Measurements from ENCODE around the gene RABL6.
"Not testable (repeated sequence)": the region's sequence is repeated elsewhere in the genome, so short reads cannot be mapped to it uniquely, and the experiment has no call there.

RABL6 gene

DNA sequence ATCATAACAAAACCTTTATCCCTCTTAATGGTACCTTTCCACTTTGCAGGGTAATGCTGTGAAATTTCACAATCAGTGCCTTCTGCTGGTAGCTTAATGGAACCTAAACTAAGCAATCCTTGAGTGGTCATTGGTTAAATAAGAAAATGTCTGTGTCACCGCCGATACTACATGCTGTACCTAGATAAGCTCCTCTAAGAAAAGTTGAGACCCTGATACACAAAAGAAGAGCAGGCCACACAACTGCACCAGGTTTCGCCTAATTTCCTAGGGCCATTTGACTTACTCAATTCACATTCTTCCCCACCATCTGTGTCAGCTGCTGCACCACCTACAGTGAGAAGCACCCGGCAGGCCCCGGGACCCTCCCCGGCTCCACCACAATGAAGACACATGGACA, 67.4 kb downstream of the RABL6 start:
- DNase-seq = no peak

DNA sequence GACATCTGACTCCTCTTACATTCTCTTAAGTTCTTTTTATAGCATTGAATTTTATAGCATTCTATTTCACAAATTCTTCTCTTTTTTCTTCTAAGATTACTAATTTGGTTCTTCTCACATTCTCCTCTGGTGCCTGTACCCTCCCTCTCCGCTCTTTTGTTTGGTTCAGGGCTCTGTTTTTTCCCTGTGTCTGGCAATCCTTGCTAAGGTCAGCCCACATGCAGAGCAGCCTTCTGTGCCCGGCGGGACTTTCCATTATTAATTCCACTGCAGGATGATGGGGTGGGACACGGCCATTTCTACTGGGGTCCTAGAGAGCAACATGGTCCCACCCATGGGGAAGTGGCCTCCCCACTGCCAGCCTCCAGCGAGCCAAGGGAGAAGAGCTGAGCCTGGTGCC, 68.7 kb downstream of the RABL6 start:
- DNase-seq = no peak

DNA sequence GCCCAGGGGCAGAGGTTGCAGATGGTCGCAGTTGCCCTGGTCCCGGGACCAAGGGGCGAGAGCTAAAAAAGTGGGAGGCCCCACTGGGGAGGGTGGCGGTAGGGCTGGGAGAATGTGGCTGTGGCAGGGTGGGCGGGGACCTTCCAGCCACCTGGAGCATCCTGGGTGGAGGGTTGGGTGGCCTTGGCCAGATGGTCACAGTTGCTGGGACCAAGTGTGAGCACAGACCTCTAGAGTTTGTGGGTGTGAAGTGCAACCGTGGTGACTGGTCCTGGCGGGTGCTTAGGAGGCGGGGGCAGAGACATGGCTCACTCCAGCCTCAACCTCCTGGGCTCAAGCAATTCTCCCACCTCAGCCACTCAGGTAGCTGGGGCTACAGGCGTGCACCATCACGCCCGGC, 72.9 kb downstream of the RABL6 start:
- DNase-seq = no peak

DNA sequence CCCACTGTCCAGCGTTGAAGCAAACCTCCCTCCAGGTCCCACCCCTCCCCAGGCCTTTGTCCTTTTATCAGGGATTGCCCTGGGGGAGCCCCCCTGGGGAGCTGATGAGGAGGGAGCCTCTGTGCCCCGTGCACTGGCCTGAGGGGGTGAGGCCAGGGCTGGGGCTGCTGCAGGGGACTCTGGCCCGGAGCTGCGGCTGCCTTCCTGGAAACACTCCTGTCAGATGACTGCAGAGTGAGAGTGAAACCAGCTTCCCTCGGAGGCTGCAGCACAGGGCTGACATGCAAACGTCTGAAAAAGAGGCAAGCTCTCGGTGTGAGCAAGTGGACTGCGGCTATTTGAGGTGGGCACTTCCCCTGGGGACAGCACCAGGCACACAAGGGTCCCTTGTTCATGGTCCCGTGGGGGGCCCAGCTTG, 74.0 kb downstream of the RABL6 start:
- DNase-seq = peak in 1 of 56 donors; percentile 19

DNA sequence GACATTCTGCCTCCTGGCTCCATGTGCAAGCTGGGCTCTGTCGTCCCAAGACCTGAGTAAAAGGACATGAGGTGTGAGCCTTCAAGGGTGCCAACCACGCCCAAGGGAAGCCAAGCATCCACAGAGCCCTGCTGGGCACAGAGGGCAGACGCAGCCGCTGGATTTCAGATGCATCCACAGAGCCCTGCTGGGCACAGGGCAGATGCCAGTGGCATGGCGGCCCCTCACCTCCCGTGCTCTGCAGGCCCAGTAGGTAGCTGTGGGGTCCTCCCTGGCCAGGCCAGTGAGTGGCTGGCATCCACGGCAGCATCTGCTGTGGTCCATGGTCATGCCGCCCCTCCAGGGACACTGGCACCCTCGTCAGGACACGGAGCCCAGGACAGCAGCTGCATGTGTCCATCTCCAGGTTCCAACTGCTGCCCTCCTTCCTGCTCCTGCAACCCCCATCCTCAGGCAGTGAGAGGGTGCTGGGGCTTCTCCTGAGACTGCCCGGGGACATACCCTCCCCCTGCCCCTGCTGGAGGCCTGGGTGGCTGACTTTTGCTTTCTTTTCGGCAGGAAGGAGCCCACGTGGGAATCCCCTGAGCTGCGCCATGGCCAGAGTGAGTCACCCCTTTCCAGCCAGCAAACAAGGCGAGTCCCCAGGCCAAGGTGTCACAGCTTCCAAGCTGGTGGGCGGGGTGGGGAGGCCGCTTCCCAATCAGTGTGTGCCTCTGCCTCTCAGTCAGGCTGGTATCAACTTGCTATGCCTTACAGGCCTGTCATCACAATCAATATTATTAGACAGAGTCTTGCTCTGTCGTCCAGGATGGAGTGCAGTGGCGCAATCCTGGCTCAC, 74.6 kb downstream of the RABL6 start:
- no peak for DNase-seq

DNA sequence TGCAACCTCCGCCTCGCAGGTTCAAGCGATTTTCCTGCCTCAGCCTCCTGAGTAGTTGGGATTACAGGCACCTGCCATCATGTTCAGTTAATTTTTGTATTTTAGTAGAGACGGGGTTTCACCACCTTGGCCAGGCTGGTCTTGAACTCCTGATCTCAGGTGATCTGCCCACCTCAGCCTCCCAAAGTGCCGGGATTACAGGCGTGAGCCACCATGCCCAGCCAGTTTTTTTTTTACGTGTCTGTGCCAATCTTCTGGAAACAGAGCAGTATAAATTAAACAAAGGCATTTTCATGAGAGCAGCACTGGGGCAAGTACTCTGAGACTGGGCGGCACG, 75.2 kb downstream of the RABL6 start:
- not testable (repeated sequence) for DNase-seq

DNA sequence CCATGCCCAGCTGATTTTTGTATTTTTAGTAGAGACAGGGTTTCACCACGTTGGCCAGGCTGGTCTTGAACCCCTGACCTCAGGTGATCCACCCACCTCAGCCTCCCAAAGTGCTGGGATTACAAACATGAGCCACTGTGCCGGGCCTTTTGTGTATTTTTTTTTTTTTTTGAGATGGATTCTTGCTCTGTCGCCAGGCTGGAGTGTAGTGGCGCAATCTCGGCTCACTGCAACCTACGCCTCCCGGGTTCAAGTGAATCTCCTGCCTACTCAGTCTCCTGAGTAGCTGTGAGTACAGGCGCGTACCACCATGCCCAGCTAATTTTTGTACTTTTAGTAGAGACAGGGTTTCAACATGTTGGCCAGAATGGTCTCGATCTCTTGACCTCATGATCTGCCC, 75.9 kb downstream of the RABL6 start:
- DNase-seq = not testable (repeated sequence)

DNA sequence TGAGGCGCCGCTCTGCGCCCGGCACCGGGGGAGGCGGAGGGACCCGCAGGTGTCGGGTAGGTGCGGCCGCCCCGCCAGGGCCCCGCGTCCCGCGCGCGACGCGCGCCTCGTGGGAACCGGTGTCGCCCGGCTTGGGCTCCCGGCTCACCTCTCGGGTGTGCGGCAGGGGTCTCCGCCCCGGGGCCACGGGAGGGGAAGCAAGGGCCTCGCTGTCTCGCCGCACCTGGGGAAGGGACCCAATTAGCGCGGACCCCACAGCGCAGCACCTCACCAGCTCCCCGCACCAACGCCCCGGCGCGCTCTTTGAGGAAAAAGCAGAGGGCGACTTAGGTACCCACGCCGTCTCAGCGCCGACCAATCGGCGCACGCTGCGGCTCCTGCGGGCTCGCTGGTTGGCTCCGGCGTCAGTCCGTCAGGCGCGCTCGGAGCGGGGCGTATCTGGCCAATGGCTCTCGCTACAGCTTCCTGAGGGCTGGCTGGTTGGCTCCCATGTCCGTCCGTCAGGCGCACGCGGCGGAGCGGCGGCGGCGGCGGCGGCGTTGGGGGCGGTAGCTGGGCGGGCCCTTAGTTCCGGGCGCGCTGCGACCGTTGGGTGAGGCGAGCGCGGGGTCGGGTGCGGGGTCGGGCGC, 78.3 kb downstream of the RABL6 start, which contains the start of gene TRAF2:
Gene TRAF2 (plus strand): TSS at position 567 of the 629 bp plus-strand sequence. CDS start 12,225 bp downstream, outside the sequence.
- DNase-seq = peak; percentile 79 to 98 (median 95)

DNA sequence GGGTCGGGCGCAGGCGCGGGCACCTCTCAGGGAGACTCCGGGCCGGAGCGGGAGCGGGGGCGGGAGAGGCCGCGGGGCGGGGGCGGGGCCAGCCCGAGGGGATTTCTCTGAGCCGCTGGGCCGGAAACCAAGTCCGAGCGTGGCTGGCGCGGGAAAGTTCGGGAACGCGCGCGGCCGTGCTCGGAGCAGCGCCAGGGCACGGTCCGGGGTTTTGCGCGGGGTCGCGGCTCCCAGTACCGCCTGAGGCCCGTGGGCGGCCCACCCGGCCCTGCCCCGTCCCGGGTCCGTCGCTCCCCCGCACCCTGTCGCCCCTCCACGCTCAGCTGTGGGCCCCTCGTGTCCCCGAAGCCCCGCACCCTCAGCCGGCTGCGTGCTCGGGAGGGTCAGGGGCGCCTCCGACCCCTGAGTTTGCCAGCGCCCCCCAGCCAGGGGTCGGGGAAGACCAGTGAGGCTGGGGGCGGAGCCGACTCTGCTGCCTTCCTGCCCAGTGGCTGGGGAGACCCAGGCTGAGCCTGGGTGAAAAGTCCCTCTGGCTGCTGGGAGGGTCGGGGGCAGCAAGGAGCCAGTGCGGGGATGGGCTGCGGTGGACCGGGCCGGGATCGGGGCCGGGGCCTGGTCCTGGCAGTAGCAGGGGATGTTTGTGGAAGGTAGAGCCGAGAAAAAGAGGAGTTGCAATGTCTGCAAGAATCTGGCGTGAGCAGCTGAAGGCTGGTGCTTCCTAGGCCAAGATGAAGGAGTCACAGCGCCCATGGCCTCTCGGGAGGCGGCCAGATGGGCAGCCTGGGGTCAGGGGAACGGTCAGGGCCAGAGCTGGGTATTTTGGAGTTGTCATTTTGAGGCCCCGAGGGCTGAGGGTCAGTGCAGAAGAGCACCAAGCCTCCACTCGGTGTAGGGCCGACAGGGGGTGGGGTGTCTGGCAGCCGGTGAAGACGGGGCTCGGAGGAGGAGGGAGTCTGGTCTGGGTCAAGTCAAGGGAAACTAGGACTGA, 79.2 kb downstream of the RABL6 start:
- DNase-seq = peak in 1 of 56 donors; percentile 16

DNA sequence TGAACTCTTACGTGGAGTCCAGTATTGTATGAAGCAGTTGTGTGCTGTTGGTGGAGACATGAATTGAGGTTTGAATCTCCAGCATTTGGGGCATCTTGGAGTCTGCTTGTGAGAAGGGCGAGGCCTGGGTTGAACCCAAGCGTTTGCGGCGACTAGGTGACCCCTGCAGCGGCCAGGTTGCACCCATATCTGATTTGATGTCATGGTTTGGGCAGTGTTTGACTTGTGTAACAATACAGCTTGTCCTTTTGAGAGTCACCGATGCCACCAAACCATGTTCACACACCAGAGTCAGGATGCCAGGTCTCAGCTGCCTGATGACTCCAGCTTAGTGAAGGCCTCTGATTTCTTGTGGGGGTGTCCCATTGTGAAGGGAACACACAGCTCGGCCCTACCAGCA, 80.7 kb downstream of the RABL6 start:
- no peak for DNase-seq

DNA sequence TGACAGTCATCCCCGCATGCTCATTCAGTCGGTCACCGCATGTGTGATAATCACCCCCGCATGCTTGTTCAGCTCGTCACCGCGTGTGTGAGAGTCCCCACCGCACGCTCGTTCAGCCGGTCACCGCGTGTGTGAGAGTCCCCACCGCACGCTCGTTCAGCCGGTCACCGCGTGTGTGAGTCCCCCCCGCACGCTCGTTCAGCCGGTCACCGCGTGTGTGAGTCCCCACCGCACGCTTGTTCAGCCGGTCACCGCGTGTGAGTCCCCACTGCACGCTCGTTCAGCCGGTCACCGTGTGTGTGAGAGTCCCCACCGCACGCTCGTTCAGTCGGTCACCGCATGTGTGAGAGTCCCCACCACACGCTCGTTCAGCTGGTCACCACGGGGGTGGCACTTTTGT, 82.1 kb downstream of the RABL6 start:
- DNase-seq = no peak

DNA sequence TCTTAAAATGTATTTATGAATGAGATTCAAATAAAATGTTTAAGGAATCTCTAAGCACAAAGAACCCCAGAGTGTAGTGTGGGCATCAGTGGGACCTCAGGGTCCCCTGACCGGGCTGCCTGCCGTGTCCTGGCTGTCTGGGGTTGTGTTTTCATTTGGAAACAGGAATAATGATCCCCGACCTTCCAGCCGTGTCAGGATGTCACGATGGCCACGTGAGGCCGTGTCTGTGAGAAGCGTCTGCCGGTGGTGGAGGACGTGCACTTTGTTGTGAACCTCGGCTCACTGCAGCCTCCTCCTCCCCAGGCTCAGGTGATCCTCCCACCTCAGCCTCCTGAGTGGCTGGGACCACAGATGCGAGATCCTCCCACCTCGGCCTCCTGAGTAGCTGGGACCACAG, 82.9 kb downstream of the RABL6 start:
- no peak for DNase-seq
